ENCODE results near the gene WNT9A. TPM values are rescaled to one million over a fixed set of nuclear protein-coding genes. Genes with fewer than 3 reads are reported as not detected.

The WNT9A gene
- total RNA-seq, 1 donor from 2014 or later: 13.8 TPM

GRCh38 chr1:227923353-227924167, 24.2 kb downstream of the WNT9A start:
- DNase-seq: peak; percentile 14
- peaks cover 14% of the 10 kb centered on the region for H3K9me3 Mint-ChIP-seq (ENCODE audit: unreplicated experiment)
- TF ChIP-seq CTCF (IDR thresholded peaks at IDR 0.05; ENCODE audit: partially characterized antibody, unreplicated experiment): no peak
- no peak overlapping the region for H3K27ac Mint-ChIP-seq (ENCODE audit: unreplicated experiment)
- peaks cover 4% of the 10 kb centered on the region for H3K36me3 Mint-ChIP-seq (ENCODE audit: unreplicated experiment)
- H3K4me1 Mint-ChIP-seq (ENCODE audit: low read depth, unreplicated experiment): peaks cover 15% of the 10 kb centered on the region
- peaks cover 10% of the 10 kb centered on the region for H3K27me3 Mint-ChIP-seq (ENCODE audit: unreplicated experiment)
- no peak overlapping the region for H3K4me3 Mint-ChIP-seq (ENCODE audit: unreplicated experiment)

GRCh38 chr1:227922501-227923352, 25.0 kb downstream of the WNT9A start:
- Mint-ChIP-seq H3K27ac (ENCODE audit: unreplicated experiment) (no peak overlapping the region), H3K4me3 (ENCODE audit: unreplicated experiment) (no peak overlapping the region), H3K36me3 (ENCODE audit: unreplicated experiment) (peaks cover 4% of the 10 kb centered on the region), H3K27me3 (ENCODE audit: unreplicated experiment) (peaks cover 10% of the 10 kb centered on the region), H3K4me1 (ENCODE audit: low read depth, unreplicated experiment) (peaks cover 13% of the 10 kb centered on the region), H3K9me3 (ENCODE audit: unreplicated experiment) (peaks cover 14% of the 10 kb centered on the region)
- TF ChIP-seq CTCF (IDR thresholded peaks at IDR 0.05; ENCODE audit: partially characterized antibody, unreplicated experiment): no peak
- peak; percentile 16 for DNase-seq

GRCh38 chr1:227921461-227922185, 26.1 kb downstream of the WNT9A start:
- Mint-ChIP-seq H3K4me3 (ENCODE audit: unreplicated experiment) (no peak overlapping the region), H3K27ac (ENCODE audit: unreplicated experiment) (no peak overlapping the region), H3K36me3 (ENCODE audit: unreplicated experiment) (peaks cover 4% of the 10 kb centered on the region), H3K4me1 (ENCODE audit: low read depth, unreplicated experiment) (peaks cover 16% of the 10 kb centered on the region), H3K9me3 (ENCODE audit: unreplicated experiment) (peaks cover 17% of the 10 kb centered on the region), H3K27me3 (ENCODE audit: unreplicated experiment) (peaks cover 11% of the 10 kb centered on the region)
- TF ChIP-seq CTCF (IDR thresholded peaks at IDR 0.05; ENCODE audit: partially characterized antibody, unreplicated experiment): no peak
- peak; percentile 22 for DNase-seq

- Mint-ChIP-seq H3K27me3 (ENCODE audit: unreplicated experiment) (peaks cover 15% of the 10 kb centered on the region), H3K9me3 (ENCODE audit: unreplicated experiment) (peaks cover 19% of the 10 kb centered on the region), H3K4me1 (ENCODE audit: low read depth, unreplicated experiment) (peaks cover 22% of the 10 kb centered on the region)
Measured at GRCh38 chr1:227920896-227921295, 26.8 kb downstream of the WNT9A start.

More at GRCh38 chr1:227920896-227921295, 26.8 kb downstream of the WNT9A start:
- no peak for TF ChIP-seq CTCF (IDR thresholded peaks at IDR 0.05; ENCODE audit: partially characterized antibody, unreplicated experiment)
- Mint-ChIP-seq H3K27ac (ENCODE audit: unreplicated experiment) (no peak overlapping the region), H3K36me3 (ENCODE audit: unreplicated experiment) (peaks cover 4% of the 10 kb centered on the region), H3K4me3 (ENCODE audit: unreplicated experiment) (no peak overlapping the region)
- DNase-seq: peak; percentile 16

Data from glutamatergic neuron (in vitro differentiated cells).